GM12892 (cell line): ENCODE results near the gene TMEM182. TPM values are rescaled to one million over a fixed set of nuclear protein-coding genes. Genes with fewer than 3 reads are reported as not detected.

ENCODE experiments used
- DNase-seq: peaks from one replicate; pipeline ENCODE4 v3.0.0; 2011; ENCODE audit not compliant: insufficient read length
- FAIRE-seq: peaks from 2 replicates; lab custom pipeline; 2011; peaks lifted over from hg19 to GRCh38; lab: Jason Lieb, UNC
- POLR2A ChIP-seq: IDR thresholded peaks from 2 replicates; pipeline ENCODE4 v1.6.1; 2011; ENCODE audit warnings: low read depth, low read length, control low read depth
- POLR2AphosphoS5 ChIP-seq: IDR thresholded peaks from 2 replicates; pipeline ENCODE4 v1.6.1; 2011; ENCODE audit warnings: low read depth, low read length, control low read depth
- TAF1 ChIP-seq: IDR thresholded peaks from 2 replicates; pipeline ENCODE4 v1.6.1; 2011; ENCODE audit warnings: low read depth, mild to moderate bottlenecking, control low read depth, low read length, borderline replicate concordance
- polyA plus RNA-seq: library from polyadenylated mRNA; unstranded; fragments of >200 nt; gene quantifications from one replicate; pipeline ENCODE4 v1.2.1, GENCODE V29; 2012; ENCODE audit warnings: missing spikeins, inconsistent platforms; ENCODE audit not compliant: missing spikeins

Gene TMEM182, protein sequence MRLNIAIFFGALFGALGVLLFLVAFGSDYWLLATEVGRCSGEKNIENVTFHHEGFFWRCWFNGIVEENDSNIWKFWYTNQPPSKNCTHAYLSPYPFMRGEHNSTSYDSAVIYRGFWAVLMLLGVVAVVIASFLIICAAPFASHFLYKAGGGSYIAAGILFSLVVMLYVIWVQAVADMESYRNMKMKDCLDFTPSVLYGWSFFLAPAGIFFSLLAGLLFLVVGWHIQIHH
- 3.3 TPM for polyA plus RNA-seq

DNA sequence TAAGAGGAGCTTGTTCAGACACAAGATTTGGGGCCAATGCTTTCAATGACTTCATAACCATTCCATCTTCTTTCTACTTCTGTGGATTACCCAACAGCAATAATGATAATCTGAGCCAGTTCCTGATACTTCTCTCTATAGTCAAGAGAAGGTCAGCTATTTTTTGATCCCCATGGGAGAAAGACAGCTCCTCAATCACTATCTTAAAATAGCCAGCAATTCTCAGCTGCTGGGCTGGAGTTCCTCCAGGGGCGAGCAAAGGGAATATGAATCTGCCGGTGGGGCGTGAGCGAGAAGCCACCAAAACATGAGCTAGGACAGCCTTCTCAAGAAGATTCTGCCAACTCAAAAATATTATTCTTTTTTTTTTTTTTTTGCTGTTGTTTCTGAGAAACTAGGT lies at the start of gene TMEM182:
Gene TMEM182, plus strand, starts transcription at position 269 of the 400 bp plus-strand sequence. CDS start 187 bp downstream, outside the sequence.
- TF ChIP-seq POLR2AphosphoS5 (no peak), TAF1 (no peak), POLR2A (no peak)
- DNase-seq (no peak), FAIRE-seq (no peak)

DNA sequence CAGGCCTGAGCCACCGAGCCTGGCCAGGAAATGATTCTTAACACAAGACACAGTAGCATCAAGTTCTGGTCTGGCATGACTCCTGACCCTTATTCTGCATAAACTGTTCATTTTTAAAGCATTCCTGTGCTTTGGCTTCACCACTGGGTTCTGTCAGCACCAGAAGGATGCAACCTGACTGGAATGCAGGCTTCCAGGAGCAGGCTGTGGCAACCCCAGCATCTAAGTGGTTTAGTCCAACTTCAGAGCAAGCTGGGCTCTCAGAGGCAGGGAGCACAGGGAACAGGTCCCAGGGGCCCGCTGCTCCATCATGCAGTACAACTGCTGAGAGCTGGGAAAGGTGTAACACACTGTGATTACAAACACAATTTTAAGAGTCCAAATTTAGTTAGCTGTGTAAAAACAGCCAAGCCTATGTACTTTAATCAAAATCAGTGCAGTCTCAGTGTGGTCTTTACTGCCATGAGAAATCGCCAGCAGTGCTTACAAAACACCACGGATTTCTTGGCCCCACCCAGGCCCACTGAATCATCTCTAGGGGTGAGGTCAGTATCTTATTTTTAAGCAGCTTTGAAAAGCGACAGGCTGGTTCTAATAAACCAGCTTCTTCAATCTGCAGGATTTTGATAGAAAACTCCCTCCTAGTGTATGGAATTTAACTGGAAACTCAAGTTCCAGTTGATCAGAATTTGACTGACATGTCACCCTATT lies 44.4 kb upstream of the TMEM182 start:
- TF ChIP-seq POLR2A (no peak), POLR2AphosphoS5 (no peak), TAF1 (no peak)
- FAIRE-seq (no peak), DNase-seq (no peak)

DNA sequence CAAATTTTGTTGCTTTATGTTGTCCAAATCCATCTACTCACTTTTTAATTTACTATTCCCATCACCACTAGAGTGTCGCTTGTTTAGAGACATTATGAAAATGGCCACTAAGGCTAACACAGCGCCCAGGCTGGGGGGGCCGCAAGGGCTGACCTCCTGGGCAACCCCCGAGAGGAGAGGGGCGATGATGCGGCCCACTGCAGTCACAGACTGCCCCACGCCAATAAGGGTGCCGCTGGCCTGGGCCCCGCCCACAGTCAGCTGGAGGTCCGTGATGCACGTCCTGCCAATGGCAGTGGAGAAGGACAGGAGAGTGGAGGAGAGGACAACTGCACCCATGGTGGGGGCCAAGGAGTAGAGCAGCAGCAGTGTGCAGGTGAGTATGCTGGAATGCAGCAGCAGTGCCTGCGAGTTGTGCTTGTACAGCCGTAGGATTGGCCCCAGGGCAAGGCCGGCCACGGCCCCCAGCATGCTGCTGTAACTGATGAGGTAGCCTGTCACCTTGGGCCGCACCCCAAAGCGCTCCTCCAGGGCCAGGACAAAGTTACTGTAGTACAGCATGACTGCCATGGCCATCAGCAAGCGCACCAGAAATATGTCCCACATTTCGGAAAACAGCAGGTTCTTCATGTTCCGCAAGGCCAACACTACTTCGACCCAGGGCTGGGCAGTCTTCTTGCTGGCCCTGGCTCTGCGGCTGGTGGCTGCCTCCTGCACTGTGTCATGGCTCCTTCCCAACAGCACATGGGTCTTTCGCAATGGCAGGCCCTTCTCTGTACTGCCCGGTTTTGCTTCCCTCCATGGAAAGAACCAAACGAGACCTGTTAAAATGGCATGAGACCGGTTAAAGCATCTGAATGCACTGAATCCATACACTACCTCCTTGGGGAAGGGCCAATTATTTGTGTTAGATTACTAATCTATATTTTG lies 43.2 kb upstream of the TMEM182 start:
- no peak for TF ChIP-seq TAF1
- TF ChIP-seq POLR2AphosphoS5: no peak
- TF ChIP-seq POLR2A: no peak
- DNase-seq (no peak), FAIRE-seq (no peak)

DNA sequence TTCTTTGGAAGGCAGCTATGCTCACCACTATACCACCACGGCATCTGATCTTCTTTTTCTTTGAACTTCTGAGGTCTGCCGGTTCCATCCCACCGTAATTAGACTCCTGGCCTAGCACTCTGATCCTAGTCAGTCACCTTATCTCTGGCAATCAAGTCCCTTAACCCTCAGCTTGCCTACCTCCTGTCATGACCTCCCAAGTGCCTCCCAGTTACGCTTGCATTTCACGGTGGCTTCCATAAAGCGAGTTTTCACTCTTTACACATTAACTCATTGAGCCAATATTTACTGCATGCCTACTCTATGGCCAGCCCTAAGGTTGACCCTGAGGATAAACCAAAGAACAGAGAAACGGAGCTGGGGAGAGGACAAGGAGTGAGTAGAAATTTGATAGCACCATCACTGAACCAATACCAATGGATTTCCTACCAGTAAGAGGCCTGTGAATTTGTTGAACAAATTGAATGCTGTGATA lies 37.8 kb upstream of the TMEM182 start:
- TF ChIP-seq TAF1: no peak
- TF ChIP-seq POLR2A: no peak
- no peak for TF ChIP-seq POLR2AphosphoS5
- DNase-seq (no peak), FAIRE-seq (no peak)

DNA sequence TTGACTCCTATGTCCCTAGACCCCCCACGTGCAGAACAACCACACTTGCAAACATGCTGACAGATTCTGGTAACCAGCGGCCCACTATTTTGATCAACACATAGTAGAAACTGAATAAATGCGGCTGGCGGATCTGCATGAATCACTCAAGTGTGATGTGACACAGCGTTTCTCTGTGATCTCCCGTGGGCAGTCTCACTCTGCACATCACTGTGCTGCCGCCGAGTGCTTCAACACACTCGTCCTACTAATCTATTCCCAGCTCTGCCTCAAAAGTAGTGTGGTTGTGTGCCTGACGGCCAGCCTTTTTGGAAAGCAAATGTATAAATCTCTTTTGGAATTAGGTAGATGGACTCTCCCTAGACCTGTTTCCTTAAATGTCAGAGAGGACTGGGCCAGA lies 37.3 kb upstream of the TMEM182 start:
- no peak for TF ChIP-seq TAF1
- TF ChIP-seq POLR2A: no peak
- TF ChIP-seq POLR2AphosphoS5: no peak
- no peak for DNase-seq
- no peak for FAIRE-seq

DNA sequence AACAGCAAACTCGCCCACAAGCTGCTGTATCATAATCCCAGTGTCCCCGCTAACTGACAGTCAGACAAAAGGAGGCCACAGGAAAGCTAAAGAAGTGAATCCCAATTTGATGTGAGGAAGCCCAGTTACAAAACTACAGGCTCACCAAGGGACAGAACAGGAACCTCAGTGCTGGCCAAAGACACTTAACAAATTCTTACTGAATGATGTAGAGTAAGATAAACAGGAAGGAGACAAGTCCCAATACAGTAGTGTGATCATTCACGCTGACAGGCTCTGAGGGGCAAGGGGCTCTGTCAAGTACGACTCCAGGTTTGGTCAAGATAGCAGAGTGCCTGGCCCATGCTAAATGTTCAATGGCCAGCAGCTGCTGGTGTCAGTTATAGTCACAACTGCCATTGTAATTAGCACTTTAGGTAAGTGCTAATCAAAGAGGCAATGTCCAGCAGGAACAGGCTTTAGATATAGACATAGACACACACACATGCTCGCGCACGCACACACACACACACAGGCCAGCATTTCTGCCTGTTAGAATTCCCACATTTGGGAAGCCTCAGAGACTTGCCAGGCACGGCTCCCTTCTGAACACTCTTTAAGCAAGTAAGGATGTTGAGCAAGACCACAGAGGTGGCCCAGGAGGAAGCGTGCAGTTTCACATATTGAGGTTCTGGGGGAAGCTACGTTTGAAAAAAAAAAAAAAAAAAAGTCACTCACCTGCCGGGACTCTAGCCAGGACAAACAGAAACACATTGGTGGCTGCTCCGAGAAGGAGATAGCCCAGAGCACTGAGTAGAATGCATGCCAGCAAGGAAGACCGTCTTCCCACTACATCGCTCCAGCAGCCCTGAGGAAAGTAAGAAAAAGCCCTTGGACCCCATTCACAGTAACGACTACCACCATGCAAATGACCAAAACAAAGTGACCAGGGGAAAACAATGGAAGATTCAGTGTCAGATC lies 35.4 kb upstream of the TMEM182 start:
- TF ChIP-seq POLR2A: no peak
- TF ChIP-seq TAF1: no peak
- no peak for TF ChIP-seq POLR2AphosphoS5
- no peak for DNase-seq
- FAIRE-seq: no peak

DNA sequence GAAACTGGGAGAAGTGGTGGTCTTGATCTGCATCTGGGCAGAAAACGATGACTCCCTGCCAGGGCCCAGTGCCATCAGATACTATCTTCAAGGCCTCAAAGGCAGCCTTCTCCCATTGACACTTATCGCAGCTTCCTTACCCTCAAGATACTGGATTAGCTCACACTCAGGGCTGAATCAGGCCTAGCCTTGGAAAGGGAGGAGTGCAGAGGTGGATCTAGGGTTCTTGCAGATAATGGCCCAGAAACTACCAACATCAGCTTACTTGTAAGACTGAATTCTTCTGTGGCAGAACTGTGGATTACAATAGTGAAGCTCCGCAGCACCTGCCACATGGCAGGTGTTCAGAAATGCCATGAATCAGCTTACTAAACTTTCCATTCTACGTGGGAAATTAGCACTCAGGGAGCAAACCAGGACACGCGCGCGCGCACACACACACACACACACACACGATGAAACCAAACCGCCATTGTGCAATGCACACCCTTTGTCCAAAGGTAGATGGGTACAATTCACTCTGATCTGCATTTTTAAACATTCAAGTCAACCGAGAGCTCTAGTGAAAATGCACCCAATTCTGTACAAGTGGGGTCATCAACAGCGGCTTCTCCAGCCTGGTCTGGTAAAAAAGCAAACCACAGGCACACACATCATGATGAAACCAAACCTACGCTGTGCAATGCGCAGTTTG lies 26.3 kb upstream of the TMEM182 start:
- TF ChIP-seq POLR2AphosphoS5: no peak
- TF ChIP-seq TAF1: no peak
- no peak for TF ChIP-seq POLR2A
- no peak for DNase-seq
- peak; percentile 24 for FAIRE-seq

DNA sequence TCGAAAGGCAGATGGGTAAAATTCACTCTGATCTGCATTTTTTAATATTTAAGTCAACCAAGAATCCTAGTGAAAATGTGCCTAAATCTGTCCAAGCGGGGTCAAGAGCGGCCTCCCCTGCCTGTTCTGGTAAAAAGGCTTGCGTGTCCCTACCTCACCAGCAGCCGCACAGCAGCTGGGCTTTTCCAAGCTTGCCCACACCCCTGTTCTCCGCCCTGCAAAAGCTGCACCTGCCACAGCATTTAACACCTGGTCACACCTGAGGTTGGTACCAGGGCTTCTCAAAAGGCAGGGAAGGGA lies 25.8 kb upstream of the TMEM182 start:
- no peak for FAIRE-seq
- DNase-seq: no peak

DNA sequence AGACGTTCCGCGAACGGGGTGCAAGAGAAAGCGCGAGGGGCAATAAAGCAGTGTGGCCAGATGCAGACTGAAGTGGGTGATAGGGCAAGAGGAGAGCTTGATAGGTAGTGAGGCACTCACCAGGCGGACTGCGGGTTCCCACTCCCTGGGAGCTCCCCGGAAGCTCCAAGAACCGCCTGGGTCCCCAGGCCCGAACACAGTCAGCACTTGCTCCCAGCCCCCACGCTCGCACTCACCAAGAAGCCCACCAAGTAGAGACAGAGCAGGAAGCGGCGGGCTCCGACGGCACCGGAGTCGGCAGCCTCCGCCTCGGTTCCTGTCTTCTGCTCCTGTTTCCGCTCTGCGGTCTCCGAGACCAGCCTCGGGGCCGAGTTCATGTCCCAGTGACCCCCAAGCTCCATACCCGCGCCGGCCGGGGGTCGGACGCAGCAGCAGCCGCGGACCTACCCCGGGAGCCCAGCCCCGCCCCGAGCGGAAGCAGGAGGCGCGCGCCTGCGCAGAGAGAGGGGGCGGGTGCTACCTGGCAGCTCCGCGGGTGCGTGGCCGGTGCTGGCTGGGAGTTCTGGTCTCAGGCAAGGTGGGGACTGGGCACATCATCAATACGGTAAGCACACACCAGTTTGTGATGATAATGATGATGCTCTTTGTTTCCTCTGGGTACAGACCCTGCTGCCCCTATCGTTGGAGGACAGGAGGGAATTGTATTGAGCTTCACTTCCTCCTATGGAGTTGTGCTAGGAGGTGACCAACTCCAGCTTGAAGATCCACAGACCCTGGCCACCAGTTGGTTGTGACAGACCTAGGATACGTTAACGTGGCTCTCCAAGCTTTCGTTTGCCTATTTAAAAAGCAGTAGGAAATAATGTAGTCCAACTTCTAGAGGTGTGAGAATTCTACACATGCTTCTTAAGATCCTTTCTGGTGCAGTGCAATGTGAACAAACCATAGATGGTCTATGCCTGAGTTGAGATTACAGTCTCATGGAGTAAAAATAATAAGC lies 25.1 kb upstream of the TMEM182 start:
- FAIRE-seq (peak; percentile 88), DNase-seq (peak; percentile 84)
- TF ChIP-seq POLR2A: peak; percentile 85
- TF ChIP-seq TAF1: no peak
- TF ChIP-seq POLR2AphosphoS5: peak; percentile 71

More for the DNA sequence above, 25.8 kb upstream of the TMEM182 start:
- no peak for TF ChIP-seq TAF1
- no peak for TF ChIP-seq POLR2AphosphoS5
- no peak for TF ChIP-seq POLR2A
